ENCODE data around the gene GAA. TPM values are rescaled to one million over a fixed set of nuclear protein-coding genes. Genes with fewer than 3 reads are reported as not detected.

The GAA gene
- total RNA-seq, 1 donor from 2014 or later, result 38.4 TPM

GRCh38 chr17:80141463-80142165 is 40.2 kb downstream of the GAA start:
- H3K9me3 Mint-ChIP-seq, result no peaks in the 10 kb centered on the region
- TF ChIP-seq CTCF (conservative IDR thresholded peaks at IDR 0.05), result no peak
- H3K36me3 Mint-ChIP-seq (ENCODE audit: low read depth), result peaks cover 31% of the 10 kb centered on the region
- DNase-seq (ENCODE audit: low read depth, low spot score), result no peak
- H3K4me3 Mint-ChIP-seq, result peak overlapping the region; percentile 44
- H3K27me3 Mint-ChIP-seq (ENCODE audit: low read depth), result no peaks in the 10 kb centered on the region
- peaks cover 20% of the 10 kb centered on the region for H3K4me1 Mint-ChIP-seq
- no peak overlapping the region for H3K27ac Mint-ChIP-seq (ENCODE audit: unreplicated experiment)

- H3K36me3 Mint-ChIP-seq (ENCODE audit: low read depth), result peaks cover 25% of the 10 kb centered on the region
- no peaks in the 10 kb centered on the region for H3K27me3 Mint-ChIP-seq (ENCODE audit: low read depth)
- no peak for TF ChIP-seq CTCF (conservative IDR thresholded peaks at IDR 0.05)
- no peak for DNase-seq (ENCODE audit: low read depth, low spot score)
- H3K4me3 Mint-ChIP-seq, result no peak overlapping the region
- H3K9me3 Mint-ChIP-seq, result no peaks in the 10 kb centered on the region
- H3K4me1 Mint-ChIP-seq, result peaks cover 29% of the 10 kb centered on the region
- no peak overlapping the region for H3K27ac Mint-ChIP-seq (ENCODE audit: unreplicated experiment)
Measured at GRCh38 chr17:80142929-80143328, 41.5 kb downstream of the GAA start.

DNA sequence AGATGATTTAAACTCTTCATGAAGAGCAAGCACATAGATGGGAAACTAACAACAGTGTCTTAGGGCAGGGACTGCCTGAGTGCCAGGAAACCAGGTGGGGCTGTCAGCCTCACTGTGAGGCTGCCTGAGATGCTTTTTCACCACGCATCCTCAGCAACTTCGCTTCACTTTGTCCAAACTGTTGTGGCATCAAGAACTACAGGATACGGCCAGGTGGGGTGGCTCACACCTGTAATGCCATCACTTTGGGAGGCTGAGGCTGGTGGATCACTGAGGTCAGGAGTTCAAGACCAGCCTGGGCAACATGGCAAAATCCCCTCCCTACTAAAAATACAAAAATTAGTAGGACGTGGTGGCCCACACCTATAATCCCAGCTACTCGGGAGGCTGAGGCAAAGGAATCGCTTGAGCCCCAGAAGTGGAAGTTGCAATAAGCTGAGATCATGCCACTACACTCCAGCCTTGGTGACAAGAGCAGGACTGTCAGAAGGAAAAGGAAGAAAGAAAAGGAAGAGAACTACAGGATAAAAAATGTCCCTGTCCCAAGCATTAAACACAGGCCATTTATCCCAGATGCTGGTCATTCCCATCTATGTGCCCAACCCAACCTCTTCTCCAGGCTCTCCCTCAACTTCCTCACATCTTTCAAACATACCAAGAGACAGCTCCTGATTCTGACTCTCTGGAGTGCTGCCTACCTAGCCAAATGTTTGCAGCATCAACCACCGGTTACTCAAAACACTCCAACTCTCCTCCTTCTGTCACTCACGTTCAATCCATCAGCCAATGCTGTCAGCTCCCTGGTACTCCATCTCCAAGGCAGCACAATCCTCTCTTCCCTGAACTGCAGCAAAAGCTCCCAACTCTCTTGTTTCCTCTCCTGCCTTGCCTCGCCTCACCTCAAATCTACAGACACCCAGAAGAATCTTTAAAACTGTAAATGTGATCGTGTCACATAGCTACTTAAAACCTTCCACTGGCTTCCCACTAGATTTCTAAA is 44.0 kb downstream of the GAA start:
- H3K9me3 Mint-ChIP-seq, result no peaks in the 10 kb centered on the region
- H3K27ac Mint-ChIP-seq (ENCODE audit: unreplicated experiment), result no peak overlapping the region
- H3K4me3 Mint-ChIP-seq, result peak overlapping the region; percentile 91
- H3K4me1 Mint-ChIP-seq, result peaks cover 33% of the 10 kb centered on the region
- no peaks in the 10 kb centered on the region for H3K27me3 Mint-ChIP-seq (ENCODE audit: low read depth)
- peaks cover 10% of the 10 kb centered on the region for H3K36me3 Mint-ChIP-seq (ENCODE audit: low read depth)
- DNase-seq (ENCODE audit: low read depth, low spot score), result no peak
- no peak for TF ChIP-seq CTCF (conservative IDR thresholded peaks at IDR 0.05)

GRCh38 chr17:80146121-80147034 is 45.0 kb downstream of the GAA start:
- no peak for TF ChIP-seq CTCF (conservative IDR thresholded peaks at IDR 0.05)
- Mint-ChIP-seq H3K36me3 (ENCODE audit: low read depth) (peaks cover 7% of the 10 kb centered on the region), H3K27me3 (ENCODE audit: low read depth) (no peaks in the 10 kb centered on the region), H3K9me3 (no peaks in the 10 kb centered on the region), H3K27ac (ENCODE audit: unreplicated experiment) (peak overlapping the region; percentile 65), H3K4me1 (peaks cover 37% of the 10 kb centered on the region), H3K4me3 (peak overlapping the region; percentile 96)
- no peak for DNase-seq (ENCODE audit: low read depth, low spot score)

Data from neural crest cell (in vitro differentiated cells).